Measurements from ENCODE around the gene TBC1D9. TPM values are rescaled to one million over a fixed set of nuclear protein-coding genes. Genes with fewer than 3 reads are reported as not detected.

Gene TBC1D9
- total RNA-seq, 1 donor from 2014 or later, result 22.1 TPM

GRCh38 chr4:140726776-140727500 is 29.2 kb downstream of the TBC1D9 start:
- TF ChIP-seq POLR2A (IDR thresholded peaks at IDR 0.05), result no peak
- no peak for TF ChIP-seq CTCF (IDR thresholded peaks at IDR 0.05)
- no peak for TF ChIP-seq POLR2AphosphoS5 (IDR thresholded peaks at IDR 0.05; ENCODE audit: insufficient read depth in 1 of 2, low read depth in 1 of 2)
- H3K4me3 ChIP-seq, result no peak overlapping the region
- no peak for DNase-seq (ENCODE audit: extremely low spot score in 2 of 2)
- intact Hi-C loops (cut with DNase I), result no loop called here
- no peaks in the 10 kb centered on the region for H3K36me3 ChIP-seq
- H3K9me3 ChIP-seq, result no peaks in the 10 kb centered on the region
- H3K27me3 ChIP-seq, result no peaks in the 10 kb centered on the region
- no peak overlapping the region for H3K27ac ChIP-seq
- peaks cover 13% of the 10 kb centered on the region for H3K4me1 ChIP-seq

DNA sequence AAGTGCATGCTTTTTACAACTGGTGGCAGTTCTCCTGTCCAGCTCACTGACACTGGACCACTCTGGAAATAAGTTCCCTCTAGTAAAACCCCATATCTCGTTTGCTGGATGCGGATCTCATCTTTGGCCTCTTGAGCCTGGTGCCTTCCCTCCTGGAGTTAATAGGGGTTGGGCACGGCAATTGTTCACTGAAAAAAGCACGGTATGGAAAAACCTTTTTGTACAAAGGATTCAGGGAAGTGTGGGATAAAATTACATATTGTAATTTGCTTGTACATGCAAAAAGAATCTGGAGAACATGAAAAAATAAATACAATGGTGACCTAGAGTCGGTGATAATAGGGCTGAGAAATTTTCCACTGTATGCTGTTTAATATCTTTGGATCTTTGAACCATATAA is 30.6 kb downstream of the TBC1D9 start:
- no peak for TF ChIP-seq CTCF (IDR thresholded peaks at IDR 0.05)
- TF ChIP-seq POLR2AphosphoS5 (IDR thresholded peaks at IDR 0.05; ENCODE audit: insufficient read depth in 1 of 2, low read depth in 1 of 2), result no peak
- TF ChIP-seq POLR2A (IDR thresholded peaks at IDR 0.05), result no peak
- H3K9me3 ChIP-seq, result no peaks in the 10 kb centered on the region
- H3K27me3 ChIP-seq, result no peaks in the 10 kb centered on the region
- no peak for DNase-seq (ENCODE audit: extremely low spot score in 2 of 2)
- H3K4me3 ChIP-seq, result no peak overlapping the region
- peaks cover 24% of the 10 kb centered on the region for H3K4me1 ChIP-seq
- intact Hi-C loops (cut with DNase I), result no loop called here
- H3K36me3 ChIP-seq, result no peaks in the 10 kb centered on the region
- H3K27ac ChIP-seq, result no peak overlapping the region

DNA sequence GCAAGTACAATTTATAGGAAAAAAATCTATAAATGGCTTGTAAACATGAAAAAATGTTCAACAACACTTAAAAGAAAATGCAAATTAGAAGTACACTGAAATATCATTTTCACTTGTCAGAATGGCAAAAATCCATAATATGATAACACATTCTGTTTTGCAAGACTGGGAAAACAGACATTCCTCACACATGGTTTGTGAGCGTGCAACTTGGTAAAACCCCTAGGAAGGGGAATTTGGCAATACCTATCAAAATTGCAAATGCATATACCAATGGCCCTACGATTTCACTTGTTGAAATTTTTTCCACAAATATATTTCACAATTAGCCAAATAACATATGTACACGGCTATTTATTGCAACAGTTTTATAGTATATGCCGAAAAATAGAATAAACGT is 31.4 kb downstream of the TBC1D9 start:
- no peaks in the 10 kb centered on the region for H3K9me3 ChIP-seq
- H3K36me3 ChIP-seq, result no peaks in the 10 kb centered on the region
- TF ChIP-seq CTCF (IDR thresholded peaks at IDR 0.05) (no peak), POLR2AphosphoS5 (IDR thresholded peaks at IDR 0.05; ENCODE audit: insufficient read depth in 1 of 2, low read depth in 1 of 2) (no peak), POLR2A (IDR thresholded peaks at IDR 0.05) (no peak)
- no peaks in the 10 kb centered on the region for H3K27me3 ChIP-seq
- intact Hi-C loops (cut with DNase I), result no loop called here
- no peak overlapping the region for H3K4me3 ChIP-seq
- peaks cover 29% of the 10 kb centered on the region for H3K4me1 ChIP-seq
- DNase-seq (ENCODE audit: extremely low spot score in 2 of 2), result no peak
- H3K27ac ChIP-seq, result no peak overlapping the region

DNA sequence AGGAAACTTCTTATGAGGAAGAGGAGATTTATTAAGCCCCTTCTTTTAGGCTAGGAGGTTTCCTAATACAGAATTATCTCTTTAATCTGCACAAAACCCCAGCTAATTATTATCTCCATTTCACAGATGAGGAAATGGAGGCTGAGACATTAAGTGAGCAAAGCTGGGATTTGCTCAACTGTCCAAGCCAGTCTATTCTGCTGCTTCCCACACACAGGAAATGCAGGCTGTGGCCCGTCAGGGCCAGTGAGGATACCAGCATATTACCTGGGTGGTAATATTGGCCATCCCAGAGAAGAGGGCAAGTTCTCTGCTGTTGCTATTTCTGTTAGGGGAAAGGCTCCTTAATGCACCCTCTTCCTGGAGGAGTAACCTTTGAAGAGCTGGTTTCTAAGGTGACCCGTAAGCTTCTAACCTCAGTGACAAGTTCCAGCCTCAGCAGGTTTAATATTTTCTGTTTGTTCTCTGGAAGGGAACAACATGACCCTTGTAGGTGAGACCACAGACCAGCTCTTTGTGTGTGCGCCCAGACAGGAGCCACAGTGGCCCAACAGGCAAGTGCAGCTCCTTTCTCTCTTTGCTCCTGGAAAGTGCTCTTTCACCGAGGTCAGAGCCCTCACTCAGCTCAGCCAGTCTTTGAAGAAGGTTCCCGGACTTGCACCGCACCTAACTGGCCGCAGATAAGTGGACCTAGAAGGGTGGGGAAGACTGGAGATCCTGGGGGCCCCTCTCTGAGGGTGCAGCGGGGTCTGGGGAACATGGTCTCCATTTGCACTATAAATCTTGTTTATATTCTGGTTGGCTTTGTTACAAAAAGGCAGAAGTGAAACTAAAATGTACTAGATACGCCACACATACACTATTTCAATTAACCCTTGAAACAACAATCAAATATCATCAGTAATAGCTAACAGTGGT is 35.5 kb downstream of the TBC1D9 start:
- no peak for DNase-seq (ENCODE audit: extremely low spot score in 2 of 2)
- H3K27me3 ChIP-seq, result no peaks in the 10 kb centered on the region
- no peaks in the 10 kb centered on the region for H3K9me3 ChIP-seq
- H3K4me3 ChIP-seq, result no peak overlapping the region
- H3K36me3 ChIP-seq, result no peaks in the 10 kb centered on the region
- intact Hi-C loops (cut with DNase I), result no loop called here
- H3K4me1 ChIP-seq, result peaks cover 22% of the 10 kb centered on the region
- TF ChIP-seq POLR2AphosphoS5 (IDR thresholded peaks at IDR 0.05; ENCODE audit: insufficient read depth in 1 of 2, low read depth in 1 of 2), result no peak
- TF ChIP-seq CTCF (IDR thresholded peaks at IDR 0.05), result no peak
- TF ChIP-seq POLR2A (IDR thresholded peaks at IDR 0.05), result no peak
- no peak overlapping the region for H3K27ac ChIP-seq
